ENCODE results near the gene ARPIN.

- TF ChIP-seq, protein P1, sequence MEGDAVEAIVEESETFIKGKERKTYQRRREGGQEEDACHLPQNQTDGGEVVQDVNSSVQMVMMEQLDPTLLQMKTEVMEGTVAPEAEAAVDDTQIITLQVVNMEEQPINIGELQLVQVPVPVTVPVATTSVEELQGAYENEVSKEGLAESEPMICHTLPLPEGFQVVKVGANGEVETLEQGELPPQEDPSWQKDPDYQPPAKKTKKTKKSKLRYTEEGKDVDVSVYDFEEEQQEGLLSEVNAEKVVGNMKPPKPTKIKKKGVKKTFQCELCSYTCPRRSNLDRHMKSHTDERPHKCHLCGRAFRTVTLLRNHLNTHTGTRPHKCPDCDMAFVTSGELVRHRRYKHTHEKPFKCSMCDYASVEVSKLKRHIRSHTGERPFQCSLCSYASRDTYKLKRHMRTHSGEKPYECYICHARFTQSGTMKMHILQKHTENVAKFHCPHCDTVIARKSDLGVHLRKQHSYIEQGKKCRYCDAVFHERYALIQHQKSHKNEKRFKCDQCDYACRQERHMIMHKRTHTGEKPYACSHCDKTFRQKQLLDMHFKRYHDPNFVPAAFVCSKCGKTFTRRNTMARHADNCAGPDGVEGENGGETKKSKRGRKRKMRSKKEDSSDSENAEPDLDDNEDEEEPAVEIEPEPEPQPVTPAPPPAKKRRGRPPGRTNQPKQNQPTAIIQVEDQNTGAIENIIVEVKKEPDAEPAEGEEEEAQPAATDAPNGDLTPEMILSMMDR (IDR thresholded peaks at IDR 0.05; ENCODE audit: insufficient read depth, low read length) = no peak
- TF ChIP-seq, protein P2, sequence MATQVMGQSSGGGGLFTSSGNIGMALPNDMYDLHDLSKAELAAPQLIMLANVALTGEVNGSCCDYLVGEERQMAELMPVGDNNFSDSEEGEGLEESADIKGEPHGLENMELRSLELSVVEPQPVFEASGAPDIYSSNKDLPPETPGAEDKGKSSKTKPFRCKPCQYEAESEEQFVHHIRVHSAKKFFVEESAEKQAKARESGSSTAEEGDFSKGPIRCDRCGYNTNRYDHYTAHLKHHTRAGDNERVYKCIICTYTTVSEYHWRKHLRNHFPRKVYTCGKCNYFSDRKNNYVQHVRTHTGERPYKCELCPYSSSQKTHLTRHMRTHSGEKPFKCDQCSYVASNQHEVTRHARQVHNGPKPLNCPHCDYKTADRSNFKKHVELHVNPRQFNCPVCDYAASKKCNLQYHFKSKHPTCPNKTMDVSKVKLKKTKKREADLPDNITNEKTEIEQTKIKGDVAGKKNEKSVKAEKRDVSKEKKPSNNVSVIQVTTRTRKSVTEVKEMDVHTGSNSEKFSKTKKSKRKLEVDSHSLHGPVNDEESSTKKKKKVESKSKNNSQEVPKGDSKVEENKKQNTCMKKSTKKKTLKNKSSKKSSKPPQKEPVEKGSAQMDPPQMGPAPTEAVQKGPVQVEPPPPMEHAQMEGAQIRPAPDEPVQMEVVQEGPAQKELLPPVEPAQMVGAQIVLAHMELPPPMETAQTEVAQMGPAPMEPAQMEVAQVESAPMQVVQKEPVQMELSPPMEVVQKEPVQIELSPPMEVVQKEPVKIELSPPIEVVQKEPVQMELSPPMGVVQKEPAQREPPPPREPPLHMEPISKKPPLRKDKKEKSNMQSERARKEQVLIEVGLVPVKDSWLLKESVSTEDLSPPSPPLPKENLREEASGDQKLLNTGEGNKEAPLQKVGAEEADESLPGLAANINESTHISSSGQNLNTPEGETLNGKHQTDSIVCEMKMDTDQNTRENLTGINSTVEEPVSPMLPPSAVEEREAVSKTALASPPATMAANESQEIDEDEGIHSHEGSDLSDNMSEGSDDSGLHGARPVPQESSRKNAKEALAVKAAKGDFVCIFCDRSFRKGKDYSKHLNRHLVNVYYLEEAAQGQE (IDR thresholded peaks at IDR 0.05; ENCODE audit: insufficient replicate concordance, low read depth) = no peak
- TF ChIP-seq SPI1 (IDR thresholded peaks at IDR 0.05; ENCODE audit: borderline replicate concordance, low read depth) (no peak), POLR2AphosphoS5 (IDR thresholded peaks at IDR 0.05; ENCODE audit: low read depth) (no peak)
These were observed 9.5 kb downstream of the ARPIN start for GRCh38 chr15:89903015-89903857.
